ENCODE results near the gene CROCC2. TPM values are rescaled to one million over a fixed set of nuclear protein-coding genes. Genes with fewer than 3 reads are reported as not detected.

Gene CROCC2
- total RNA-seq, 1 experiment from 2014 or later, result not detected

DNA sequence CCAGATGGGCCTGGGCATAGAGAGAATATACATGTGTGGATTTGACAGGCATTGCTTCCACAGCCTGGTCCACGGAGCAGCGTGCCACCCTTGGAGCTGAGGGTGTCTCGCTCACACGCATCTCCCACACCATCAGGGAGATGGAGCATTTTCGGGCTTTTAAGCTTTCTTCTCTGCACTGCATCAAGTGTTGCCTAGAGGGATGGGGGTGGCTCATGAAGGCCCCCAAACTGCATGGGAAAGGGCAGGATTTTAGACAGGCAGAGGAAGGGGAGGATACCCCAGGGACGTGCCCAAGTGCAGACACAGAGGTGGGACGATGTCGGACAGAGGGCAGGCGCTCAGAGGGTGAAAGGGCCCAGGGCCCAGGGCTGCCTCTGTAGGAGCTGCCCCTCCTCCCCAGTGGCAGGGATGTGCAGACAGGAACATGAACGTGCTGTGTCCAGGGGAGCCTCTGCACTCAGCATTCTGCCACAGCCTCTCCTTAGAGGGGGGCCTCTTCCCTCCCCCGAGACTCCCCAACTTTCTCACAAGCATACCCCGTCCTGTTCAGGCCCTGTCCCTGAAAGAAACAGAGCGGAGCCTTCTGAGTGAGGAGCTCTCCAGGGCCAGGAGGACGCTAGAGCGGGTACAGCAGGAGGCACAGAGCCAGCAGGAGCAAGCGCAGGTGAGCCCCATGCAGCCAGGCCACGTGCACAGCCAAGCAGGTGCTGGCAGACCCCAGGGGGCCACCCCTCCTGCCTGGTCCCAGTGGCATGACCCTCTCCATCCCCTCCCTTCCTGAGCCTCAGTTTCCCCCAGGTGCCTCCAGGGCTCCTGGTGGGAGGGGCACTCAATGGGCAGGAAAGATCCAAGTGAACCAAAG lies 49.4 kb downstream of the CROCC2 start:
- Histone ChIP-seq H3K9ac (ENCODE audit: low read length) (no peak overlapping the region), H3K4me1 (ENCODE audit: control insufficient read depth in 1 of 2, insufficient read depth in 2 of 2, low read length in 2 of 2) (no peaks in the 10 kb centered on the region), H3K27me3 (ENCODE audit: insufficient read depth, low read length) (peaks cover 10% of the 10 kb centered on the region), H3K79me2 (ENCODE audit: insufficient read depth, low read length) (no peaks in the 10 kb centered on the region), H3K9me2 (ENCODE audit: insufficient read depth) (no peaks in the 10 kb centered on the region), H3K9me3 (ENCODE audit: control insufficient read depth in 1 of 2, insufficient read depth in 1 of 2, low read depth in 1 of 2, low read length in 2 of 2) (no peaks in the 10 kb centered on the region), H3K27ac (ENCODE audit: low read depth, low read length) (no peak overlapping the region), H2AFZ (ENCODE audit: low read depth, low read length, poor library complexity, severe bottlenecking) (no peak overlapping the region), H3K4me2 (ENCODE audit: low read length) (no peak overlapping the region), H4K20me1 (ENCODE audit: insufficient read depth) (no peaks in the 10 kb centered on the region), H3K36me3 (ENCODE audit: control insufficient read depth in 1 of 2, insufficient read depth in 2 of 2, low read length in 2 of 2) (no peaks in the 10 kb centered on the region), H3K4me3 (replicated peaks in 1 of 2; ENCODE audit: low read depth in 1 of 2, low read length in 2 of 2) (no peak overlapping the region)
- no peak for DNase-seq (ENCODE audit: low read depth, low spot score)
- ChIA-PET RAD21 (ENCODE audit: low non-redundant PET in 1 of 2, low total read pairs in 2 of 2, uncharacterized antibody in 2 of 2, unreplicated experiment in 2 of 2) (no interaction called here), POLR2A (no interaction called here), CTCF (no interaction called here)
- BruUV-seq (replicated peaks), result no TSS peak
- no peak for ATAC-seq
- TF ChIP-seq CBX3 (IDR thresholded peaks at IDR 0.05; ENCODE audit: low read depth), result no peak
- TF ChIP-seq FOSL1 (IDR thresholded peaks at IDR 0.05; ENCODE audit: low read depth), result no peak
- TF ChIP-seq SP1 (IDR thresholded peaks at IDR 0.05; ENCODE audit: low read depth), result no peak
- no peak for TF ChIP-seq EGR1 (IDR thresholded peaks at IDR 0.05; ENCODE audit: low read depth)
- no peak for TF ChIP-seq MAX (IDR thresholded peaks at IDR 0.05)
- TF ChIP-seq EZH2 (IDR thresholded peaks at IDR 0.05), result no peak
- no peak for TF ChIP-seq POLR2AphosphoS5 (IDR thresholded peaks at IDR 0.05; ENCODE audit: low read depth, low read length)
- no peak for TF ChIP-seq CEBPB (IDR thresholded peaks at IDR 0.05; ENCODE audit: low read depth)
- TF ChIP-seq ATF3 (IDR thresholded peaks at IDR 0.05), result no peak
- no peak for TF ChIP-seq YY1 (IDR thresholded peaks at IDR 0.05; ENCODE audit: extremely low read depth, insufficient replicate concordance, low read depth, low read length)
- TF ChIP-seq ZFX (IDR thresholded peaks at IDR 0.05), result no peak
- no peak for TF ChIP-seq ELF1 (IDR thresholded peaks at IDR 0.05; ENCODE audit: borderline replicate concordance, low read depth)
- TF ChIP-seq, protein P1, sequence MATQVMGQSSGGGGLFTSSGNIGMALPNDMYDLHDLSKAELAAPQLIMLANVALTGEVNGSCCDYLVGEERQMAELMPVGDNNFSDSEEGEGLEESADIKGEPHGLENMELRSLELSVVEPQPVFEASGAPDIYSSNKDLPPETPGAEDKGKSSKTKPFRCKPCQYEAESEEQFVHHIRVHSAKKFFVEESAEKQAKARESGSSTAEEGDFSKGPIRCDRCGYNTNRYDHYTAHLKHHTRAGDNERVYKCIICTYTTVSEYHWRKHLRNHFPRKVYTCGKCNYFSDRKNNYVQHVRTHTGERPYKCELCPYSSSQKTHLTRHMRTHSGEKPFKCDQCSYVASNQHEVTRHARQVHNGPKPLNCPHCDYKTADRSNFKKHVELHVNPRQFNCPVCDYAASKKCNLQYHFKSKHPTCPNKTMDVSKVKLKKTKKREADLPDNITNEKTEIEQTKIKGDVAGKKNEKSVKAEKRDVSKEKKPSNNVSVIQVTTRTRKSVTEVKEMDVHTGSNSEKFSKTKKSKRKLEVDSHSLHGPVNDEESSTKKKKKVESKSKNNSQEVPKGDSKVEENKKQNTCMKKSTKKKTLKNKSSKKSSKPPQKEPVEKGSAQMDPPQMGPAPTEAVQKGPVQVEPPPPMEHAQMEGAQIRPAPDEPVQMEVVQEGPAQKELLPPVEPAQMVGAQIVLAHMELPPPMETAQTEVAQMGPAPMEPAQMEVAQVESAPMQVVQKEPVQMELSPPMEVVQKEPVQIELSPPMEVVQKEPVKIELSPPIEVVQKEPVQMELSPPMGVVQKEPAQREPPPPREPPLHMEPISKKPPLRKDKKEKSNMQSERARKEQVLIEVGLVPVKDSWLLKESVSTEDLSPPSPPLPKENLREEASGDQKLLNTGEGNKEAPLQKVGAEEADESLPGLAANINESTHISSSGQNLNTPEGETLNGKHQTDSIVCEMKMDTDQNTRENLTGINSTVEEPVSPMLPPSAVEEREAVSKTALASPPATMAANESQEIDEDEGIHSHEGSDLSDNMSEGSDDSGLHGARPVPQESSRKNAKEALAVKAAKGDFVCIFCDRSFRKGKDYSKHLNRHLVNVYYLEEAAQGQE (IDR thresholded peaks at IDR 0.05; ENCODE audit: low read depth), result no peak
- TF ChIP-seq, protein P2, sequence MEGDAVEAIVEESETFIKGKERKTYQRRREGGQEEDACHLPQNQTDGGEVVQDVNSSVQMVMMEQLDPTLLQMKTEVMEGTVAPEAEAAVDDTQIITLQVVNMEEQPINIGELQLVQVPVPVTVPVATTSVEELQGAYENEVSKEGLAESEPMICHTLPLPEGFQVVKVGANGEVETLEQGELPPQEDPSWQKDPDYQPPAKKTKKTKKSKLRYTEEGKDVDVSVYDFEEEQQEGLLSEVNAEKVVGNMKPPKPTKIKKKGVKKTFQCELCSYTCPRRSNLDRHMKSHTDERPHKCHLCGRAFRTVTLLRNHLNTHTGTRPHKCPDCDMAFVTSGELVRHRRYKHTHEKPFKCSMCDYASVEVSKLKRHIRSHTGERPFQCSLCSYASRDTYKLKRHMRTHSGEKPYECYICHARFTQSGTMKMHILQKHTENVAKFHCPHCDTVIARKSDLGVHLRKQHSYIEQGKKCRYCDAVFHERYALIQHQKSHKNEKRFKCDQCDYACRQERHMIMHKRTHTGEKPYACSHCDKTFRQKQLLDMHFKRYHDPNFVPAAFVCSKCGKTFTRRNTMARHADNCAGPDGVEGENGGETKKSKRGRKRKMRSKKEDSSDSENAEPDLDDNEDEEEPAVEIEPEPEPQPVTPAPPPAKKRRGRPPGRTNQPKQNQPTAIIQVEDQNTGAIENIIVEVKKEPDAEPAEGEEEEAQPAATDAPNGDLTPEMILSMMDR (IDR thresholded peaks at IDR 0.05 in 2 of 3, conservative IDR thresholded peaks at IDR 0.05 in 1 of 3; ENCODE audit: borderline replicate concordance in 1 of 3, insufficient read depth in 1 of 3, low read depth in 2 of 3, low read length in 2 of 3), result no peak
- no peak for TF ChIP-seq RAD21 (IDR thresholded peaks at IDR 0.05; ENCODE audit: low read depth)
- TF ChIP-seq SRF (IDR thresholded peaks at IDR 0.05; ENCODE audit: low read depth), result no peak
- TF ChIP-seq TCF7L2 (IDR thresholded peaks at IDR 0.05; ENCODE audit: borderline replicate concordance, extremely low read depth, insufficient read depth, insufficient read length), result no peak
- TF ChIP-seq SIN3A (IDR thresholded peaks at IDR 0.05; ENCODE audit: low read depth), result no peak
- no peak for TF ChIP-seq JUND (IDR thresholded peaks at IDR 0.05)
- intact Hi-C loops (cut with micrococcal nuclease), result no loop called here
